Prostate gland (tissue), 2 donors: ENCODE data around the gene L2HGDH.

Source experiments
- POLR2A ChIP-seq: fragments of 450-650 bp; IDR thresholded peaks from one replicate; pipeline ENCODE4 v1.6.1; 2016; ENCODE audit warnings: antibody characterized with exemption, mild to moderate bottlenecking
- POLR2AphosphoS5 ChIP-seq: sonication (generic); formaldehyde crosslinking; IDR thresholded peaks from one replicate; pipeline ENCODE4 v1.6.1; 2017; ENCODE audit warnings: antibody characterized with exemption
- TF ChIP-seq, protein P1 (sequence below), 4 experiments: fragments of 200-600 bp in 2 of 4; fragments of 450-650 bp in 2 of 4; sonication (generic) in 2 of 4; IDR thresholded peaks; 1 replicate in 3 of 4; 2 replicates in 1 of 4; pipeline ENCODE4 v1.5.1; 2016 to 2019; ENCODE audit warnings: antibody characterized with exemption in 4 of 4, mild to moderate bottlenecking in 2 of 4, moderate library complexity in 2 of 4

DNA sequence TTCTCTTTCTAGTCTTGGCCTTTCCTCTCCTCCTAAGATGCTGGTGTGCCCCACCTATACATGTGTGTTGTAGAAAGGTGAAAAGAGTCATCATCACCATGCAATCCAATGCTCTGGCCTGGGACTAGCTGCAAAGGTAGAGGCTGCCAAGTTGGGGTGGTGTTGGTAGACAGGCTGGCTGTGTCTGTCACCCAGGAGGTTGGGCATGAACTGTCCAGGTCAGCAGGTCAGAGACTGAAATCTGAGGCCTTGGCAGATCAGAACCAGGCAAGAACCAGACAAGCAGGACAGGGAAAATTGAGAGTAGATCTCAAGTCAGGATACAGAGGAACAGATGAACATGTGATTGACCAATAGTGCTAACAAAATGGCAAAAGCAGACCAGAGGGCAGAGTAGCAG lies 26.2 kb downstream of the L2HGDH start:
- TF ChIP-seq POLR2AphosphoS5 (no peak), POLR2A (no peak)
- TF ChIP-seq, protein P1, sequence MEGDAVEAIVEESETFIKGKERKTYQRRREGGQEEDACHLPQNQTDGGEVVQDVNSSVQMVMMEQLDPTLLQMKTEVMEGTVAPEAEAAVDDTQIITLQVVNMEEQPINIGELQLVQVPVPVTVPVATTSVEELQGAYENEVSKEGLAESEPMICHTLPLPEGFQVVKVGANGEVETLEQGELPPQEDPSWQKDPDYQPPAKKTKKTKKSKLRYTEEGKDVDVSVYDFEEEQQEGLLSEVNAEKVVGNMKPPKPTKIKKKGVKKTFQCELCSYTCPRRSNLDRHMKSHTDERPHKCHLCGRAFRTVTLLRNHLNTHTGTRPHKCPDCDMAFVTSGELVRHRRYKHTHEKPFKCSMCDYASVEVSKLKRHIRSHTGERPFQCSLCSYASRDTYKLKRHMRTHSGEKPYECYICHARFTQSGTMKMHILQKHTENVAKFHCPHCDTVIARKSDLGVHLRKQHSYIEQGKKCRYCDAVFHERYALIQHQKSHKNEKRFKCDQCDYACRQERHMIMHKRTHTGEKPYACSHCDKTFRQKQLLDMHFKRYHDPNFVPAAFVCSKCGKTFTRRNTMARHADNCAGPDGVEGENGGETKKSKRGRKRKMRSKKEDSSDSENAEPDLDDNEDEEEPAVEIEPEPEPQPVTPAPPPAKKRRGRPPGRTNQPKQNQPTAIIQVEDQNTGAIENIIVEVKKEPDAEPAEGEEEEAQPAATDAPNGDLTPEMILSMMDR (IDR thresholded peaks at IDR 0.05): no peak
